Ishikawa (cell line): ENCODE results near the gene DNMT3A.

ENCODE experiments used
- CEBPB ChIP-seq: IDR thresholded peaks from 2 replicates; pipeline ENCODE4 v1.6.1; 2012
- CREB1 ChIP-seq: IDR thresholded peaks from 2 replicates; pipeline ENCODE4 v1.6.1; 2012; ENCODE audit warnings: low read depth
- EP300 ChIP-seq: IDR thresholded peaks from 2 replicates; pipeline ENCODE4 v1.6.1; 2012; ENCODE audit warnings: borderline replicate concordance
- FOXM1 ChIP-seq: IDR thresholded peaks from 2 replicates; pipeline ENCODE4 v1.6.1; 2012; ENCODE audit warnings: low read depth, borderline replicate concordance
- MAX ChIP-seq: IDR thresholded peaks from 2 replicates; pipeline ENCODE4 v1.6.1; 2012
- RAD21 ChIP-seq: IDR thresholded peaks from 2 replicates; pipeline ENCODE4 v1.6.1; 2012; ENCODE audit warnings: low read depth
- REST ChIP-seq: IDR thresholded peaks from 2 replicates; pipeline ENCODE4 v1.6.1; 2012; ENCODE audit warnings: low read depth, mild to moderate bottlenecking
- TCF12 ChIP-seq: IDR thresholded peaks from 2 replicates; pipeline ENCODE4 v1.6.1; 2012; ENCODE audit warnings: low read depth
- TEAD4 ChIP-seq: IDR thresholded peaks from 2 replicates; pipeline ENCODE4 v1.6.1; 2012
- USF1 ChIP-seq: IDR thresholded peaks from 2 replicates; pipeline ENCODE4 v1.6.1; 2012

- no peak for TF ChIP-seq REST
- no peak for TF ChIP-seq RAD21
- TF ChIP-seq FOXM1: no peak
- no peak for TF ChIP-seq CEBPB
- no peak for TF ChIP-seq TCF12
- no peak for TF ChIP-seq USF1
- TF ChIP-seq MAX: no peak
- no peak for TF ChIP-seq TEAD4
- TF ChIP-seq EP300: no peak
- TF ChIP-seq CREB1: no peak
These were observed 31.1 kb downstream of the DNMT3A start for GRCh38 chr2:25310709-25310964.
